Osteocyte (in vitro differentiated cells): Measurements from ENCODE around the gene MAT2B. TPM values are rescaled to one million over a fixed set of nuclear protein-coding genes. Genes with fewer than 3 reads are reported as not detected.

Source experiments
- DNase-seq: peaks from one replicate; pipeline ENCODE4 v3.0.0; 2021; ENCODE audit warnings: mixed read lengths; ENCODE audit not compliant: unreplicated experiment; ENCODE audit errors: extremely low spot score
- H3K27ac Mint-ChIP-seq: one replicate; pipeline ENCODE4 v1.8.0; 2021; ENCODE audit warnings: mild to moderate bottlenecking, mixed read lengths; ENCODE audit not compliant: unreplicated experiment
- H3K27me3 Mint-ChIP-seq: one replicate; pipeline ENCODE4 v1.8.0; 2021; ENCODE audit warnings: mixed read lengths; ENCODE audit not compliant: unreplicated experiment
- H3K36me3 Mint-ChIP-seq: one replicate; pipeline ENCODE4 v1.8.0; 2021; ENCODE audit warnings: mixed read lengths; ENCODE audit not compliant: unreplicated experiment
- H3K4me1 Mint-ChIP-seq: one replicate; pipeline ENCODE4 v1.8.0; 2021; ENCODE audit warnings: mixed read lengths; ENCODE audit not compliant: unreplicated experiment
- H3K4me3 Mint-ChIP-seq: one replicate; pipeline ENCODE4 v1.8.0; 2021; ENCODE audit warnings: mild to moderate bottlenecking, moderate library complexity, mixed read lengths; ENCODE audit not compliant: unreplicated experiment
- H3K9me3 Mint-ChIP-seq: one replicate; pipeline ENCODE4 v1.8.0; 2021; ENCODE audit warnings: mixed read lengths; ENCODE audit not compliant: unreplicated experiment
- CTCF ChIP-seq: fragments of 200-600 bp; sonication (generic); IDR thresholded peaks from 2 replicates; pipeline ENCODE4 v1.5.0; 2021; ENCODE audit warnings: antibody characterized with exemption, mild to moderate bottlenecking, moderate library complexity
- total RNA-seq: library from RNA; stranded (reverse); gene quantifications from 2 replicates; pipeline ENCODE4 v1.2.1, GENCODE V29; 2021

Gene MAT2B
- total RNA-seq, 1 donor from 2014 or later = 47.0 TPM

- H3K27ac Mint-ChIP-seq = no peak overlapping the region
- TF ChIP-seq CTCF = no peak
- no peak for DNase-seq
- H3K4me3 Mint-ChIP-seq = no peak overlapping the region
- no peaks in the 10 kb centered on the region for H3K4me1 Mint-ChIP-seq
- no peaks in the 10 kb centered on the region for H3K36me3 Mint-ChIP-seq
- no peaks in the 10 kb centered on the region for H3K27me3 Mint-ChIP-seq
- peaks cover 4% of the 10 kb centered on the region for H3K9me3 Mint-ChIP-seq
These were observed 9.1 kb upstream of the MAT2B start for GRCh38 chr5:163496286-163496685.

- Mint-ChIP-seq H3K27ac (no peak overlapping the region), H3K9me3 (peaks cover 4% of the 10 kb centered on the region), H3K4me3 (no peak overlapping the region), H3K27me3 (no peaks in the 10 kb centered on the region), H3K36me3 (no peaks in the 10 kb centered on the region), H3K4me1 (peaks cover under 1% of the 10 kb centered on the region)
- no peak for DNase-seq
- TF ChIP-seq CTCF = no peak
These were observed 8.1 kb upstream of the MAT2B start for GRCh38 chr5:163497315-163497714.

GRCh38 chr5:163498886-163499285 lies 6.5 kb upstream of the MAT2B start:
- DNase-seq = no peak
- H3K27me3 Mint-ChIP-seq = no peaks in the 10 kb centered on the region
- no peak overlapping the region for H3K27ac Mint-ChIP-seq
- H3K9me3 Mint-ChIP-seq = peaks cover 4% of the 10 kb centered on the region
- H3K4me1 Mint-ChIP-seq = peaks cover 9% of the 10 kb centered on the region
- no peaks in the 10 kb centered on the region for H3K36me3 Mint-ChIP-seq
- no peak for TF ChIP-seq CTCF
- no peak overlapping the region for H3K4me3 Mint-ChIP-seq

- no peaks in the 10 kb centered on the region for H3K27me3 Mint-ChIP-seq
- peak overlapping the region; percentile 95 for H3K4me3 Mint-ChIP-seq
- no peak for TF ChIP-seq CTCF
- no peak for DNase-seq
- peaks cover 26% of the 10 kb centered on the region for H3K4me1 Mint-ChIP-seq
- H3K36me3 Mint-ChIP-seq = no peaks in the 10 kb centered on the region
- peak overlapping the region; percentile 98 for H3K27ac Mint-ChIP-seq
- no peaks in the 10 kb centered on the region for H3K9me3 Mint-ChIP-seq
These were observed 2.9 kb upstream of the MAT2B start for GRCh38 chr5:163502521-163502920.

GRCh38 chr5:163503106-163504078 lies 2.0 kb upstream of the MAT2B start:
- Mint-ChIP-seq H3K4me3 (peak overlapping the region; percentile 95), H3K27me3 (no peaks in the 10 kb centered on the region), H3K27ac (peak overlapping the region; percentile 98), H3K36me3 (no peaks in the 10 kb centered on the region), H3K9me3 (no peaks in the 10 kb centered on the region), H3K4me1 (peaks cover 35% of the 10 kb centered on the region)
- peak; percentile 52 for TF ChIP-seq CTCF
- no peak for DNase-seq
